H1 (cell line): ENCODE results near the gene KBTBD3. TPM values are rescaled to one million over a fixed set of nuclear protein-coding genes. Genes with fewer than 3 reads are reported as not detected.

Experiments used
- CTCF ChIA-PET: fragments of 300-600 bp; sonication (Branson Sonifier 250); formaldehyde crosslinking; loops from one replicate; lab custom pipeline; 2021; ENCODE audit not compliant: partially characterized antibody; lab: Charles Lee
- POLR2A ChIA-PET: fragments of 300-600 bp; sonication (Branson Sonifier 250); formaldehyde crosslinking; loops from one replicate; lab custom pipeline; 2021; ENCODE audit warnings: inconsistent platforms; ENCODE audit not compliant: partially characterized antibody; lab: Charles Lee
- DNase-seq, 2 experiments: peaks; one replicate each; pipeline versions ENCODE4 v3.0.0 to v3.0.0-alpha.2; 2010 to 2022; ENCODE audit warnings: low spot score in 2 of 2, low read depth in 1 of 2, mixed read lengths in 1 of 2
- FAIRE-seq: peaks from 2 replicates; lab custom pipeline; 2011; peaks lifted over from hg19 to GRCh38; lab: Jason Lieb, UNC
- H2AFZ ChIP-seq: 2 replicates; pipeline ENCODE4 v1.8.1; 2012; ENCODE audit warnings: low read length, inconsistent platforms
- H2AK5ac ChIP-seq: 2 replicates; pipeline ENCODE4 v1.6.1; 2013; ENCODE audit warnings: low read depth, low read length
- H2BK120ac ChIP-seq: replicated peaks from 2 replicates; pipeline ENCODE3; 2013; ENCODE audit warnings: low read depth, low read length, inconsistent platforms
- H2BK12ac ChIP-seq: 2 replicates; pipeline ENCODE4 v1.6.1; 2013; ENCODE audit warnings: low read depth, low read length
- H2BK15ac ChIP-seq: 2 replicates; pipeline ENCODE4 v1.6.1; 2013; ENCODE audit warnings: low read length
- H2BK20ac ChIP-seq: 2 replicates; pipeline ENCODE4 v1.6.1; 2013; ENCODE audit warnings: low read length
- H2BK5ac ChIP-seq: 2 replicates; pipeline ENCODE4 v1.6.1; 2013; ENCODE audit warnings: low read depth, low read length
- H3K14ac ChIP-seq: 2 replicates; pipeline ENCODE4 v1.6.1; 2013; ENCODE audit warnings: inconsistent platforms; ENCODE audit not compliant: insufficient read length
- H3K18ac ChIP-seq: 2 replicates; pipeline ENCODE4 v1.6.1; 2013; ENCODE audit warnings: low read length; ENCODE audit errors: extremely low read depth
- H3K23ac ChIP-seq: 2 replicates; pipeline ENCODE4 v1.6.1; 2013; ENCODE audit warnings: inconsistent platforms; ENCODE audit not compliant: insufficient read length
- H3K23me2 ChIP-seq: 2 replicates; pipeline ENCODE4 v1.6.1; 2013; ENCODE audit warnings: low read depth, low read length
- H3K27ac ChIP-seq: 2 replicates; pipeline ENCODE4 v1.6.1; 2011; ENCODE audit warnings: low read depth, low read length, inconsistent platforms
- H3K27me3 ChIP-seq, 4 experiments: replicated peaks in 1 of 4; 1 replicate in 1 of 4; 2 replicates in 3 of 4; pipeline versions ENCODE4 v1.6.1 to v1.8.1; 2011 to 2013; ENCODE audit warnings: low read length in 3 of 4, mild to moderate bottlenecking in 3 of 4, inconsistent platforms in 2 of 4, mixed read lengths in 2 of 4, moderate library complexity in 1 of 4; ENCODE audit not compliant: control insufficient read depth in 3 of 4, insufficient read depth in 3 of 4; ENCODE audit errors: extremely low read depth in 1 of 4
- H3K36me3 ChIP-seq, 4 experiments: 2 replicates each; pipeline versions ENCODE4 v1.6.1 to v1.8.1; 2011 to 2013; ENCODE audit warnings: mild to moderate bottlenecking in 4 of 4, low read length in 3 of 4, moderate library complexity in 2 of 4, control low read depth in 1 of 4, inconsistent platforms in 1 of 4; ENCODE audit not compliant: insufficient read depth in 4 of 4, control insufficient read depth in 2 of 4
- H3K4ac ChIP-seq: replicated peaks from 2 replicates; pipeline ENCODE3; 2013; ENCODE audit warnings: low read length, low read depth, mixed read lengths, inconsistent platforms; ENCODE audit not compliant: insufficient read length
- H3K4me1 ChIP-seq, 4 experiments: replicated peaks in 1 of 4; 1 replicate in 1 of 4; 2 replicates in 3 of 4; pipeline versions ENCODE4 v1.6.1 to v1.8.1; 2011 to 2013; ENCODE audit warnings: low read length in 3 of 4, inconsistent platforms in 2 of 4, mixed read lengths in 1 of 4; ENCODE audit not compliant: insufficient read depth in 4 of 4, control insufficient read depth in 3 of 4
- H3K4me2 ChIP-seq, 2 experiments: 2 replicates each; pipeline versions ENCODE4 v1.6.1 to v1.8.1; 2011 to 2013; ENCODE audit warnings: low read depth in 2 of 2, low read length in 2 of 2, control low read depth in 1 of 2, inconsistent platforms in 1 of 2, mild to moderate bottlenecking in 1 of 2; ENCODE audit not compliant: insufficient read depth in 1 of 2
- H3K4me3 ChIP-seq, 4 experiments: fragments of 200-600, 300-600 bp in 1 of 4; sonication (generic), shearing (Covaris generic), sonication (Bioruptor Twin) in 1 of 4; 2 replicates each; pipeline versions ENCODE4 v1.5.1 to v1.8.1; 2011 to 2016; ENCODE audit warnings: low read length in 4 of 4, low read depth in 3 of 4, control low read depth in 2 of 4, inconsistent platforms in 2 of 4, mild to moderate bottlenecking in 2 of 4, mixed read lengths in 1 of 4, moderate library complexity in 1 of 4; ENCODE audit not compliant: insufficient read depth in 2 of 4; ENCODE audit errors: extremely low read depth in 1 of 4
- H3K56ac ChIP-seq: replicated peaks from 2 replicates; pipeline ENCODE3; 2013; ENCODE audit warnings: low read depth, mild to moderate bottlenecking, mixed read lengths, low read length, inconsistent platforms; ENCODE audit not compliant: insufficient read length
- H3K79me1 ChIP-seq: 2 replicates; pipeline ENCODE4 v1.6.1; 2013; ENCODE audit warnings: low read depth, low read length, control low read depth
- H3K79me2 ChIP-seq, 2 experiments: 2 replicates each; pipeline versions ENCODE4 v1.6.1 to v1.8.1; 2012 to 2013; ENCODE audit warnings: low read length in 2 of 2, mild to moderate bottlenecking in 2 of 2, inconsistent platforms in 1 of 2; ENCODE audit not compliant: insufficient read depth in 2 of 2, control insufficient read depth in 1 of 2
- H3K9ac ChIP-seq, 4 experiments: replicated peaks in 1 of 4; 1 replicate in 1 of 4; 2 replicates in 3 of 4; pipeline versions ENCODE4 v1.6.1 to v1.8.1; 2011 to 2013; ENCODE audit warnings: low read depth in 3 of 4, low read length in 3 of 4, control low read depth in 2 of 4, mild to moderate bottlenecking in 2 of 4, moderate library complexity in 2 of 4, inconsistent platforms in 1 of 4; ENCODE audit errors: extremely low read depth in 1 of 4
- H3K9me3 ChIP-seq, 2 experiments: 2 replicates each; pipeline versions ENCODE4 v1.6.1 to v1.8.1; 2012 to 2013; ENCODE audit warnings: mild to moderate bottlenecking in 2 of 2, moderate library complexity in 2 of 2, control low read depth in 1 of 2, inconsistent platforms in 1 of 2, low read depth in 1 of 2, low read length in 1 of 2, mixed read lengths in 1 of 2; ENCODE audit not compliant: insufficient read depth in 2 of 2
- H4K20me1 ChIP-seq, 2 experiments: replicated peaks in 1 of 2; 2 replicates each; pipeline versions ENCODE3 to v1.8.1; 2011 to 2013; ENCODE audit warnings: inconsistent platforms in 2 of 2, low read length in 2 of 2, mild to moderate bottlenecking in 1 of 2; ENCODE audit not compliant: insufficient read depth in 2 of 2, control insufficient read depth in 1 of 2
- H4K5ac ChIP-seq: 2 replicates; pipeline ENCODE4 v1.6.1; 2013; ENCODE audit warnings: low read length, low read depth, mixed read lengths, inconsistent platforms; ENCODE audit not compliant: insufficient read length
- H4K8ac ChIP-seq: 2 replicates; pipeline ENCODE4 v1.8.0; 2013; ENCODE audit warnings: mild to moderate bottlenecking, moderate library complexity, low read length, inconsistent platforms; ENCODE audit not compliant: insufficient read depth; ENCODE audit errors: extremely low read depth
- H4K91ac ChIP-seq: replicated peaks from 2 replicates; pipeline ENCODE3; 2013; ENCODE audit warnings: low read length, mixed read lengths, inconsistent platforms; ENCODE audit not compliant: insufficient read length
- ASH2L ChIP-seq: fragments of 200-600, 300-600 bp; sonication (generic); IDR thresholded peaks from one replicate; pipeline ENCODE4 v1.7.1; 2017; ENCODE audit warnings: low read length
- EGR1 ChIP-seq: IDR thresholded peaks from 2 replicates; pipeline ENCODE4 v1.6.1; 2011; ENCODE audit warnings: low read depth, low read length, borderline replicate concordance
- HDAC2 ChIP-seq, 2 experiments: fragments of 300-600 bp in 1 of 2; sonication (generic) in 1 of 2; IDR thresholded peaks; 2 replicates each; pipeline ENCODE4 v1.6.1; 2011 to 2012; ENCODE audit warnings: low read depth in 2 of 2, low read length in 2 of 2, mild to moderate bottlenecking in 2 of 2, moderate library complexity in 2 of 2, borderline replicate concordance in 1 of 2, inconsistent platforms in 1 of 2
- JUN ChIP-seq: IDR thresholded peaks from 2 replicates; pipeline ENCODE4 v1.6.1; 2011; ENCODE audit warnings: low read depth, mild to moderate bottlenecking, improper control_type of control experiment, low read length
- SP4 ChIP-seq: IDR thresholded peaks from 2 replicates; pipeline ENCODE4 v1.6.1; 2012; ENCODE audit warnings: low read length, inconsistent platforms
- WGBS, 2 experiments: shearing (Covaris generic) in 1 of 2; methylation state at CpG; one replicate each; pipeline versions ENCODE4 v1.1.6 to v1.1.7; 2013 to 2015; ENCODE audit warnings: low lambda C conversion rate in 2 of 2, mixed read lengths in 2 of 2, inconsistent platforms in 1 of 2, low coverage in 1 of 2, missing lambda C conversion rate in 1 of 2; ENCODE audit not compliant: insufficient replicate concordance in 2 of 2, insufficient coverage in 1 of 2, insufficient read length in 1 of 2; ENCODE audit errors: extremely low coverage in 1 of 2, missing lambda C conversion rate in 1 of 2; 5-methylcytosine and 5-hydroxymethylcytosine counted together
- polyA plus RNA-seq, 7 experiments: library from polyadenylated mRNA; depleted of rRNA in 3 of 7; stranded (reverse) in 5 of 7; unstranded in 2 of 7; fragments of >200 nt in 5 of 7; fragments of 200-250 nt in 2 of 7; gene quantifications; 1 replicate in 5 of 7; 2 replicates in 1 of 7; 4 replicates in 1 of 7; pipeline versions ENCODE4 v1.2.1 to v1.2.3, GENCODE V29; 2011 to 2013; ENCODE audit warnings: missing spikeins in 2 of 7, mixed read lengths in 2 of 7
- total RNA-seq: library from RNA; stranded (reverse); fragmentation: NEBNext Ultra II Directional; extraction: Animal tissue kit (Norgen Biotek cat#: 25700); gene quantifications from 2 replicates; pipeline ENCODE4 v1.2.1, GENCODE V29; 2021
- TF ChIP-seq, protein P1 (sequence below): IDR thresholded peaks from 2 replicates; pipeline ENCODE4 v1.6.1; 2012; ENCODE audit warnings: inconsistent platforms

The KBTBD3 gene
- total and polyA plus RNA-seq, 2 of the 8 experiments (the other 6 are each of a cell fraction or from before 2014, with no cell fraction given) = 1.2 to 6.1 TPM

DNA sequence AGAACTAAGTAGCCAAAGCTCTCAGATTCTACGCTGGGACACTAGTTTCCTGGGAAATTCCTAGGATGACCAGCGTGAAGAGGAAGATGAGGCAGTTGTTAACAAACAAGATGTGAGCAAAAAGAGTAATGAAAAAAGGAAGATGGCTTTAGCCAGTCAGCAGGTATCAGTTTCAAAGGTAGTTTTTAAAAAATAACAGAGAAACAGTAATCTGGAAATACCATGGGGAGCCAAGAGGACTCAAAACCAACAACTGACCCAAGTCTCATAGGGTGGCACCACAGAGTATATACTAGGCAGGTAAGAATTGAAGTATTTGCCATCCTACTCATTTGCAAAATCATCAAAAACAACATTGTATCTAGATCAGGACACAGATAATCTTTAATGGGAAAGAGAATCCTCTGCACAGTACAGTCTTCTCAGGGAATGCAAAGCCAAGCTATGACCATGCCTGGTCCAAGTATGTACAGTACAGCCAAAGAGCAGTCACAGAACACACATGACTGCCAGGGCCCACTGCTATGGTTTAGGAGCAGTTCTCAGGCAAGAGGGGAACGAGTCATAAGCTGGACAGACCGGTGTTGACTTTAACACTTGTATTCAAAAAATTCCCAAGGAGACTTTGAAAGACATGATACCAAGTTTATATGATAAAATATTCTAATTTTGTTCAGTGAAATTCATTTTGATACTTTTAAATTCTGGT lies 75.7 kb downstream of the KBTBD3 start:
- Histone ChIP-seq H3K4me2 (no peak overlapping the region), H3K4me1 (no peaks in the 10 kb centered on the region), H3K36me3 (peaks cover 0 to 31% (median 9%) of the 10 kb centered on the region in 4 experiments; a peak in 7 of 8 replicates), H3K14ac (no peak overlapping the region), H3K18ac (no peak overlapping the region), H2BK120ac (no peak overlapping the region), H2AFZ (no peak overlapping the region), H3K4me3 (no peak overlapping the region), H3K56ac (no peak overlapping the region), H4K5ac (no peak overlapping the region), H4K91ac (no peak overlapping the region), H2BK20ac (no peak overlapping the region), H3K27me3 (no peaks in the 10 kb centered on the region), H3K9me3 (peaks cover 6 to 11% of the 10 kb centered on the region in 2 experiments; a peak in 3 of 4 replicates), H3K23me2 (no peaks in the 10 kb centered on the region), H4K20me1 (no peaks in the 10 kb centered on the region), H3K79me2 (peaks cover 0 to 22% of the 10 kb centered on the region in 2 experiments; a peak in 2 of 4 replicates), H3K27ac (no peak overlapping the region; the same call in 1 of the 2 replicates), H2BK12ac (no peak overlapping the region), H2AK5ac (no peak overlapping the region), H2BK5ac (no peak overlapping the region), H3K79me1 (no peaks in the 10 kb centered on the region; the same call in 1 of the 2 replicates), H3K9ac (no peak overlapping the region), H2BK15ac (no peak overlapping the region), H3K23ac (no peak overlapping the region), H4K8ac (no peak overlapping the region), H3K4ac (no peak overlapping the region)
- no peak for DNase-seq
- POLR2A ChIA-PET = interaction anchor here (1.8 kb wide), 1 partner anchor 15 kb away, joined by 5 read pairs; no protein-coding TSS in a partner anchor
- CTCF ChIA-PET = interaction anchor here (1.1 kb wide), 1 partner anchor 10 kb away, joined by 3 read pairs; no protein-coding TSS in a partner anchor
- 80% methylated on average over 4 of the region's 4 CpGs; no CpG with 5 or more reads in 1 of the 2 experiments for WGBS, 2 experiments
- FAIRE-seq = no peak
- no peak for TF ChIP-seq SP4
- TF ChIP-seq ASH2L = no peak
- no peak for TF ChIP-seq EGR1
- TF ChIP-seq JUN = no peak
- no peak for TF ChIP-seq HDAC2 (IDR thresholded peaks at IDR 0.05; ENCODE audit: borderline replicate concordance in 1 of 2, low read depth in 2 of 2, low read length in 2 of 2)
- TF ChIP-seq, protein P1, sequence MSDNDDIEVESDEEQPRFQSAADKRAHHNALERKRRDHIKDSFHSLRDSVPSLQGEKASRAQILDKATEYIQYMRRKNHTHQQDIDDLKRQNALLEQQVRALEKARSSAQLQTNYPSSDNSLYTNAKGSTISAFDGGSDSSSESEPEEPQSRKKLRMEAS = no peak
